Kidney epithelial cell (primary cell): ENCODE measurements around the gene ASZ1. TPM values are rescaled to one million over a fixed set of nuclear protein-coding genes. Genes with fewer than 3 reads are reported as not detected.

ENCODE experiments used
- DNase-seq: peaks from one replicate; pipeline ENCODE4 v3.0.0-alpha.2; 2010; ENCODE audit warnings: low read depth
- H3K27me3 ChIP-seq: 2 replicates; pipeline ENCODE4 v1.6.0; 2011; ENCODE audit warnings: low read length; ENCODE audit not compliant: control insufficient read depth, insufficient read depth
- H3K36me3 ChIP-seq: 2 replicates; pipeline ENCODE4 v1.5.1; 2011; ENCODE audit warnings: low read length; ENCODE audit not compliant: control insufficient read depth, insufficient read depth
- H3K4me3 ChIP-seq: 2 replicates; pipeline ENCODE4 v1.5.1; 2011; ENCODE audit warnings: low read depth, mild to moderate bottlenecking, control low read depth, low read length
- CTCF ChIP-seq: IDR thresholded peaks from 2 replicates; pipeline ENCODE4 v1.5.1; 2011; ENCODE audit warnings: mild to moderate bottlenecking, moderate library complexity, low read length, control low read depth, inconsistent platforms; ENCODE audit not compliant: insufficient read depth, poor library complexity, severe bottlenecking
- total RNA-seq: library from RNA; depleted of rRNA; stranded (reverse); fragments of >200 nt; gene quantifications from 2 replicates; pipeline ENCODE4 v1.2.3, GENCODE V29; 2015

ASZ1 gene
- total RNA-seq, 1 donor from 2014 or later = not detected

- Histone ChIP-seq H3K27me3 (no peaks in the 10 kb centered on the region), H3K36me3 (no peaks in the 10 kb centered on the region), H3K4me3 (no peak overlapping the region)
- TF ChIP-seq CTCF = no peak
- DNase-seq = no peak
These were observed 77.7 kb downstream of the ASZ1 start for GRCh38 chr7:117349570-117349969.

- TF ChIP-seq CTCF = no peak
- no peak for DNase-seq
- Histone ChIP-seq H3K36me3 (no peaks in the 10 kb centered on the region), H3K27me3 (no peaks in the 10 kb centered on the region), H3K4me3 (no peak overlapping the region)
These were observed 79.2 kb downstream of the ASZ1 start for GRCh38 chr7:117347962-117348672.

GRCh38 chr7:117347480-117347879 is 79.8 kb downstream of the ASZ1 start:
- no peak for TF ChIP-seq CTCF

GRCh38 chr7:117346161-117346560 is 81.1 kb downstream of the ASZ1 start:
- Histone ChIP-seq H3K36me3 (no peaks in the 10 kb centered on the region), H3K4me3 (no peak overlapping the region), H3K27me3 (no peaks in the 10 kb centered on the region)
- no peak for DNase-seq
- no peak for TF ChIP-seq CTCF

More at GRCh38 chr7:117347480-117347879, 79.8 kb downstream of the ASZ1 start:
- no peaks in the 10 kb centered on the region for H3K36me3 ChIP-seq
- H3K4me3 ChIP-seq = no peak overlapping the region
- H3K27me3 ChIP-seq = no peaks in the 10 kb centered on the region
- DNase-seq = no peak

- Histone ChIP-seq H3K4me3 (no peak overlapping the region), H3K27me3 (no peaks in the 10 kb centered on the region), H3K36me3 (no peaks in the 10 kb centered on the region)
- TF ChIP-seq CTCF = no peak
- DNase-seq = no peak
These were observed 89.3 kb downstream of the ASZ1 start for GRCh38 chr7:117338020-117338419.

- Histone ChIP-seq H3K36me3 (no peaks in the 10 kb centered on the region), H3K27me3 (no peaks in the 10 kb centered on the region), H3K4me3 (no peak overlapping the region)
- no peak for DNase-seq
- no peak for TF ChIP-seq CTCF
These were observed 94.1 kb downstream of the ASZ1 start for GRCh38 chr7:117333168-117333567.
